Measurements from ENCODE around the gene CBX3. TPM values are rescaled to one million over a fixed set of nuclear protein-coding genes. Genes with fewer than 3 reads are reported as not detected.
"Not testable (repeated sequence)": the region's sequence is repeated elsewhere in the genome, so short reads cannot be mapped to it uniquely, and the experiment has no call there.

The CBX3 gene
- total RNA-seq, 2 donors from 2014 or later = 37.9 to 43.3 TPM

GRCh38 chr7:26190417-26190869, 11.1 kb upstream of the CBX3 start:
- no peak overlapping the region for H3K27ac ChIP-seq
- peaks cover 0 to 37% of the 10 kb centered on the region in 2 donors for H3K4me1 ChIP-seq
- no peak for TF ChIP-seq CTCF (IDR thresholded peaks at IDR 0.05)
- no peak for DNase-seq (ENCODE audit: low spot score)
- H3K27me3 ChIP-seq = no peaks in the 10 kb centered on the region
- H3K4me3 ChIP-seq = no peak overlapping the region
- peaks cover 87% of the 10 kb centered on the region for H3K36me3 ChIP-seq
- H3K9me3 ChIP-seq = no peaks in the 10 kb centered on the region

GRCh38 chr7:26191233-26191973, 10.1 kb upstream of the CBX3 start:
- Histone ChIP-seq H3K27me3 (no peaks in the 10 kb centered on the region), H3K9me3 (no peaks in the 10 kb centered on the region), H3K4me3 (no peak overlapping the region), H3K36me3 (peaks cover 91% of the 10 kb centered on the region), H3K4me1 (peaks cover 0 to 46% of the 10 kb centered on the region in 2 donors), H3K27ac (no peak overlapping the region)
- no peak for DNase-seq (ENCODE audit: low spot score)
- no peak for TF ChIP-seq CTCF (IDR thresholded peaks at IDR 0.05)

DNA sequence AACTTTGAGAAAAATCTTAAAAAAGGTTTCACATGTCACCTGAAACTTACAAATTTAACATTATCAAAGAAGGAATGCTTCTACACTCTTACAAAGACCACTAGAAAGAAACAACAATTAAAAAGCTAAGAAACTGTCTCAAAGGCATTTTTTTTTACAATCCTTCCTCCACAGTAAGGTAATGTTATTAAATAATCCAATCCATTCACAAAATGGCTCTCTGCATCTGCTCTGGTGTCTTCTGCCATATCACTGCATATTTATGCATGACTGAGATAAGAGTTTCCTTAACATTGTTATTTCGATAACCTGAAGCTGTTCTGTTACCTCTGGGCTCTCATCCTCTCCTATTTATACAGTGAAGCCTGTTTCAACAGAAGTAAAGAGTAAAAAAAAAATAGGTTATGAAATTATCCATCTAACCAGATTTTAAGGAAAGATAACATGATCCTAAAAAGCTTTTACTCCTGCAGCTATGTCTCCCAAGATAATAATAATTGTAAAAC, 9.5 kb upstream of the CBX3 start:
- TF ChIP-seq CTCF (IDR thresholded peaks at IDR 0.05) = no peak
- Histone ChIP-seq H3K27ac (no peak overlapping the region), H3K4me1 (peaks cover 0 to 52% of the 10 kb centered on the region in 2 donors), H3K36me3 (peaks cover 97% of the 10 kb centered on the region), H3K9me3 (no peaks in the 10 kb centered on the region), H3K27me3 (no peaks in the 10 kb centered on the region), H3K4me3 (no peak overlapping the region)
- DNase-seq (ENCODE audit: low spot score) = no peak

DNA sequence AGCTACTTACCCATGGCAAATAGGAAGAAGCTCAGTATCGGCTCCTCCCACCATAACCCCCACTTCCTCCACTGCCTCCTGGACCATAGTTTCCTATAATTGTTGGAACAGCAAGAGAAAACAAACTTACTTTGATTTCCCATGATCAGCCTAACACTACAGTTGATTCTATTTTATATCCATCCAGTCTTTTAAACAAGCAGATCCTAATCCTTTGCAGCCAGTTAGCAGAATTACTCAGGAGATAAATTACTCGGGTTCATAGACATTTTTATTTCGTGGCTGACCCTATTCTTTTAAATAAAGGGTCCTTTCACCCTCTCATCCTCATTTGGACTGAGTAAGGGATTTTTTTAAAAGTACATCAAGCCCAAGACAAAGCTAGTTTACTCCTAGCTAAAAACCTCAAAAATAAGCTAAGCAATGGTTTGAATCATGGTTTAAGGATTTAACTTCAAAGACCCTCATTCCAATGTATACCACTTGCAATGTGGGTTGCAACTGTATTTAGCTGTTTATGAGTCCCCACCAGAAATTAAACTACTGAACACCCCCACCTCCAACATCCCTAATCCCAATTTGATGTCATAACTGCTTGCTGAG, 9.0 kb upstream of the CBX3 start:
- Histone ChIP-seq H3K4me3 (no peak overlapping the region), H3K27me3 (no peaks in the 10 kb centered on the region), H3K4me1 (peaks cover 0 to 58% of the 10 kb centered on the region in 2 donors), H3K9me3 (no peaks in the 10 kb centered on the region), H3K27ac (no peak overlapping the region), H3K36me3 (peaks cover 100% of the 10 kb centered on the region)
- no peak for TF ChIP-seq CTCF (IDR thresholded peaks at IDR 0.05)
- DNase-seq (ENCODE audit: low spot score) = no peak

GRCh38 chr7:26193432-26194207, 7.9 kb upstream of the CBX3 start:
- H3K27ac ChIP-seq = no peak overlapping the region
- no peak for TF ChIP-seq CTCF (IDR thresholded peaks at IDR 0.05)
- no peaks in the 10 kb centered on the region for H3K27me3 ChIP-seq
- H3K4me1 ChIP-seq = peaks cover 0 to 60% of the 10 kb centered on the region in 2 donors
- H3K9me3 ChIP-seq = no peaks in the 10 kb centered on the region
- no peak for DNase-seq (ENCODE audit: low spot score)
- H3K36me3 ChIP-seq = peaks cover 92% of the 10 kb centered on the region
- no peak overlapping the region for H3K4me3 ChIP-seq

GRCh38 chr7:26194764-26195163, 6.8 kb upstream of the CBX3 start:
- not testable (repeated sequence) for H3K9me3 ChIP-seq; DNase-seq (ENCODE audit: low spot score); H3K27ac ChIP-seq; H3K27me3 ChIP-seq; H3K4me3 ChIP-seq
- Histone ChIP-seq H3K36me3 (peaks cover 81% of the 10 kb centered on the region), H3K4me1 (peaks cover 0 to 60% of the 10 kb centered on the region in 2 donors)

Data from right atrium auricular region (tissue), 2 donors.